ENCODE data around the gene TBC1D22A.

GRCh38 chr22:46992121-46992731, 229.8 kb downstream of the TBC1D22A start:
- TF ChIP-seq CTCF (IDR thresholded peaks at IDR 0.05) (no peak), POLR2A (IDR thresholded peaks at IDR 0.05) (no peak), EP300 (IDR thresholded peaks at IDR 0.05) (no peak)
